Measurements from ENCODE around the gene GRM1. TPM values are rescaled to one million over a fixed set of nuclear protein-coding genes. Genes with fewer than 3 reads are reported as not detected.

GRM1 gene
- total and polyA plus RNA-seq, 2 donors (not counting 1 experiment from before 2014, with no cell fraction given) = 0.17 TPM; not detected in 1

DNA sequence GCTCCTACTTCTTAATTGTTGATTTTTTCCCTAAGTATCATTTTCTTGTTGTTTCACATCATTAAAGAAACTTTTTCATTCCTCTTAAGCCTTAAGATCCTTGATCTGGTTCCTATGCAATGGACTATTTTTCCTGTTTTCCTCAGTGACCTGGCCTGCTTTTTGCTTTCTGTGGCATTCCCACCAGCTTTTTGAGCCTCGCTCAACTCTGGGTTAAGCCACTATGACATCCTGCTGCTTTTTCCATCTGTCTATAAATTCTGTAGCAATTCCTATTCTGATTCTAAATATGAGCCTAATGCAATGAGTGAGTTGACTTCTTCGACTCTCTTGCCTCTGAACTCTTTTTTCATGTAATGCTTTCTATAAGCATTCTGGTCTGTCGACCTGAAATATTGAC lies 160.3 kb downstream of the GRM1 start:
- H3K4me1 ChIP-seq (ENCODE audit: control insufficient read depth, extremely low read depth, insufficient read depth, low read length) = no peaks in the 10 kb centered on the region
- no peak overlapping the region for H3K4me3 ChIP-seq (replicated peaks in 1 of 4; ENCODE audit: control extremely low read depth in 1 of 4, insufficient read depth in 1 of 4, low read depth in 3 of 4, low read length in 4 of 4)
- H2AFZ ChIP-seq (ENCODE audit: low read length) = no peak overlapping the region
- no peak for DNase-seq (ENCODE audit: low read depth in 2 of 2)
- no peak overlapping the region for H3K27ac ChIP-seq (ENCODE audit: insufficient read depth, low read length)
- H4K20me1 ChIP-seq (ENCODE audit: control insufficient read depth, extremely low read depth, insufficient read depth, low read length) = no peaks in the 10 kb centered on the region
- H3K36me3 ChIP-seq (ENCODE audit: control insufficient read depth, insufficient read depth, low read length) = no peaks in the 10 kb centered on the region
- H3K79me2 ChIP-seq (ENCODE audit: control insufficient read depth, insufficient read depth, low read length) = no peaks in the 10 kb centered on the region
- H3K9ac ChIP-seq (ENCODE audit: insufficient read depth, low read length) = no peak overlapping the region
- TF ChIP-seq EZH2 (IDR thresholded peaks at IDR 0.05; ENCODE audit: low read length, missing control alignments) = no peak
- TF ChIP-seq, protein P1, sequence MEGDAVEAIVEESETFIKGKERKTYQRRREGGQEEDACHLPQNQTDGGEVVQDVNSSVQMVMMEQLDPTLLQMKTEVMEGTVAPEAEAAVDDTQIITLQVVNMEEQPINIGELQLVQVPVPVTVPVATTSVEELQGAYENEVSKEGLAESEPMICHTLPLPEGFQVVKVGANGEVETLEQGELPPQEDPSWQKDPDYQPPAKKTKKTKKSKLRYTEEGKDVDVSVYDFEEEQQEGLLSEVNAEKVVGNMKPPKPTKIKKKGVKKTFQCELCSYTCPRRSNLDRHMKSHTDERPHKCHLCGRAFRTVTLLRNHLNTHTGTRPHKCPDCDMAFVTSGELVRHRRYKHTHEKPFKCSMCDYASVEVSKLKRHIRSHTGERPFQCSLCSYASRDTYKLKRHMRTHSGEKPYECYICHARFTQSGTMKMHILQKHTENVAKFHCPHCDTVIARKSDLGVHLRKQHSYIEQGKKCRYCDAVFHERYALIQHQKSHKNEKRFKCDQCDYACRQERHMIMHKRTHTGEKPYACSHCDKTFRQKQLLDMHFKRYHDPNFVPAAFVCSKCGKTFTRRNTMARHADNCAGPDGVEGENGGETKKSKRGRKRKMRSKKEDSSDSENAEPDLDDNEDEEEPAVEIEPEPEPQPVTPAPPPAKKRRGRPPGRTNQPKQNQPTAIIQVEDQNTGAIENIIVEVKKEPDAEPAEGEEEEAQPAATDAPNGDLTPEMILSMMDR (conservative IDR thresholded peaks at IDR 0.05 in 1 of 2, IDR thresholded peaks at IDR 0.05 in 1 of 2; ENCODE audit: low read depth in 1 of 2, low read length in 2 of 2) = no peak
- no peak overlapping the region for H3K4me2 ChIP-seq (ENCODE audit: extremely low read depth, insufficient read depth, low read length)
- no peaks in the 10 kb centered on the region for H3K9me3 ChIP-seq (ENCODE audit: control insufficient read depth, insufficient read depth, low read depth, low read length)
- H3K27me3 ChIP-seq (ENCODE audit: control insufficient read depth, insufficient read depth, low read length) = no peaks in the 10 kb centered on the region

- DNase-seq (ENCODE audit: low read depth in 2 of 2) = no peak
- Histone ChIP-seq H3K4me2 (ENCODE audit: extremely low read depth, insufficient read depth, low read length) (no peak overlapping the region), H3K36me3 (ENCODE audit: control insufficient read depth, insufficient read depth, low read length) (no peaks in the 10 kb centered on the region), H3K27ac (ENCODE audit: insufficient read depth, low read length) (no peak overlapping the region), H3K27me3 (ENCODE audit: control insufficient read depth, insufficient read depth, low read length) (no peaks in the 10 kb centered on the region), H3K4me3 (replicated peaks in 1 of 4; ENCODE audit: control extremely low read depth in 1 of 4, insufficient read depth in 1 of 4, low read depth in 3 of 4, low read length in 4 of 4) (no peak overlapping the region), H4K20me1 (ENCODE audit: control insufficient read depth, extremely low read depth, insufficient read depth, low read length) (no peaks in the 10 kb centered on the region), H3K79me2 (ENCODE audit: control insufficient read depth, insufficient read depth, low read length) (no peaks in the 10 kb centered on the region), H3K9ac (ENCODE audit: insufficient read depth, low read length) (no peak overlapping the region), H2AFZ (ENCODE audit: low read length) (no peak overlapping the region), H3K9me3 (ENCODE audit: control insufficient read depth, insufficient read depth, low read depth, low read length) (no peaks in the 10 kb centered on the region), H3K4me1 (ENCODE audit: control insufficient read depth, extremely low read depth, insufficient read depth, low read length) (no peaks in the 10 kb centered on the region)
- TF ChIP-seq EZH2 (IDR thresholded peaks at IDR 0.05; ENCODE audit: low read length, missing control alignments) = no peak
- TF ChIP-seq, protein P1 (conservative IDR thresholded peaks at IDR 0.05 in 1 of 2, IDR thresholded peaks at IDR 0.05 in 1 of 2; ENCODE audit: low read depth in 1 of 2, low read length in 2 of 2) = no peak
Observed at GRCh38 chr6:146190581-146190980, 161.7 kb downstream of the GRM1 start.

DNA sequence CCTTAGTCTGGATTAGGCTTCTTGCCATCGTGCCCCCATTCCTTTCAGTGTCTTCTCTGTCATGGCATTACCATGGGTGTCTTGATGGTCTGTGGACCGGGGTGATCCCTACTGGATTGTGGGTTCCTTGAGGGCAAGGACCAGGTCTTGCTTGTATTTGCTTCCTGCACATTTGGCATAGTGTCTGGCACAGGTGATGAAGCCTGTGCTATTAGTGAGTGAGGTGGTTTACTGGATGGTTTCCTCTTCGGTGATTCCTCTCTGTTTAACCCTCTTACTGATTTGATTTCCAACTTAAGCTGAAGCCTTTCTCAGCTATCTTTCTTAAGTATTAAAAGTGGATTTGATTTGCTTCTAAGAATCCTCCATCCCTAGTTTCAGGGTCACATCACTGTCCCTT lies 162.3 kb downstream of the GRM1 start:
- Histone ChIP-seq H3K79me2 (ENCODE audit: control insufficient read depth, insufficient read depth, low read length) (no peaks in the 10 kb centered on the region), H3K4me2 (ENCODE audit: extremely low read depth, insufficient read depth, low read length) (no peak overlapping the region), H3K36me3 (ENCODE audit: control insufficient read depth, insufficient read depth, low read length) (no peaks in the 10 kb centered on the region), H3K4me1 (ENCODE audit: control insufficient read depth, extremely low read depth, insufficient read depth, low read length) (no peaks in the 10 kb centered on the region), H2AFZ (ENCODE audit: low read length) (no peak overlapping the region), H4K20me1 (ENCODE audit: control insufficient read depth, extremely low read depth, insufficient read depth, low read length) (no peaks in the 10 kb centered on the region), H3K4me3 (replicated peaks in 1 of 4; ENCODE audit: control extremely low read depth in 1 of 4, insufficient read depth in 1 of 4, low read depth in 3 of 4, low read length in 4 of 4) (no peak overlapping the region), H3K27me3 (ENCODE audit: control insufficient read depth, insufficient read depth, low read length) (no peaks in the 10 kb centered on the region), H3K9ac (ENCODE audit: insufficient read depth, low read length) (no peak overlapping the region), H3K9me3 (ENCODE audit: control insufficient read depth, insufficient read depth, low read depth, low read length) (no peaks in the 10 kb centered on the region), H3K27ac (ENCODE audit: insufficient read depth, low read length) (no peak overlapping the region)
- no peak for DNase-seq (ENCODE audit: low read depth in 2 of 2)
- TF ChIP-seq, protein P1 (conservative IDR thresholded peaks at IDR 0.05 in 1 of 2, IDR thresholded peaks at IDR 0.05 in 1 of 2; ENCODE audit: low read depth in 1 of 2, low read length in 2 of 2) = no peak
- no peak for TF ChIP-seq EZH2 (IDR thresholded peaks at IDR 0.05; ENCODE audit: low read length, missing control alignments)
